BE2C (cell line): ENCODE data around the gene C6.
"Not testable (repeated sequence)": the region's sequence is repeated elsewhere in the genome, so short reads cannot be mapped to it uniquely, and the experiment has no call there.

Source experiments
- DNase-seq: peaks from one replicate; pipeline ENCODE4 v3.0.0-alpha.2; 2020
- H3K27me3 ChIP-seq: fragments of 250-450 bp; sonication (Bioruptor Pico); 2 replicates; pipeline ENCODE4 v1.5.1; 2020; ENCODE audit warnings: mild to moderate bottlenecking
- H3K36me3 ChIP-seq: fragments of 250-450 bp; sonication (Bioruptor Pico); 2 replicates; pipeline ENCODE4 v1.5.1; 2020; ENCODE audit warnings: mild to moderate bottlenecking
- H3K4me1 ChIP-seq: fragments of 250-450 bp; sonication (Bioruptor Pico); 2 replicates; pipeline ENCODE4 v1.5.1; 2020
- H3K4me3 ChIP-seq: 2 replicates; pipeline ENCODE4 v1.5.1; 2011; ENCODE audit warnings: low read depth, low read length
- H3K9me3 ChIP-seq: fragments of 250-450 bp; sonication (Bioruptor Pico); 2 replicates; pipeline ENCODE4 v1.5.1; 2020
- TF ChIP-seq, protein P1 (sequence below): IDR thresholded peaks from 2 replicates; pipeline ENCODE4 v1.5.1; 2012; ENCODE audit warnings: mild to moderate bottlenecking, low read depth, low read length

Gene C6

DNA sequence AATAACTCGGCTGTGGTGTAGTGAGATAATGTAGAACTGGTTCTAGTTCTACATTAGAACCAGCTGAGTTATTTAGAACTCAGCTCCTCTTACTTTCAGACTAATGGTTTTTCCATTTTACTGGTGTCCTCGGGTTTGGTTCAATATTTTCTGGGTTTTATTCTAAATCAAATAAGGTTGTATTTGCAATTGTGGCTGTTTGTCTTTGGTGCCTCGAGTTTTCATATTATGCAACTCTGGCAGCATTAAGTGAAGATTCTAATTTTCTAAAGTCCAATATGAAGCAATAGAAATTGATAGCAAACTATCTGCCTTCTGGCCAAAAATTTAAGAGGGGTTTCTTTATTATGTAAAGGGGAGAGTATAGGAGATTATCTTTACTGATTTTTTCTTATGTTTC, 19.0 kb downstream of the C6 start:
- Histone ChIP-seq H3K27me3 (no peaks in the 10 kb centered on the region), H3K9me3 (no peaks in the 10 kb centered on the region), H3K4me1 (peaks cover 6% of the 10 kb centered on the region; the same call in 1 of the 2 replicates), H3K36me3 (no peaks in the 10 kb centered on the region), H3K4me3 (no peak overlapping the region)
- no peak for DNase-seq
- TF ChIP-seq, protein P1, sequence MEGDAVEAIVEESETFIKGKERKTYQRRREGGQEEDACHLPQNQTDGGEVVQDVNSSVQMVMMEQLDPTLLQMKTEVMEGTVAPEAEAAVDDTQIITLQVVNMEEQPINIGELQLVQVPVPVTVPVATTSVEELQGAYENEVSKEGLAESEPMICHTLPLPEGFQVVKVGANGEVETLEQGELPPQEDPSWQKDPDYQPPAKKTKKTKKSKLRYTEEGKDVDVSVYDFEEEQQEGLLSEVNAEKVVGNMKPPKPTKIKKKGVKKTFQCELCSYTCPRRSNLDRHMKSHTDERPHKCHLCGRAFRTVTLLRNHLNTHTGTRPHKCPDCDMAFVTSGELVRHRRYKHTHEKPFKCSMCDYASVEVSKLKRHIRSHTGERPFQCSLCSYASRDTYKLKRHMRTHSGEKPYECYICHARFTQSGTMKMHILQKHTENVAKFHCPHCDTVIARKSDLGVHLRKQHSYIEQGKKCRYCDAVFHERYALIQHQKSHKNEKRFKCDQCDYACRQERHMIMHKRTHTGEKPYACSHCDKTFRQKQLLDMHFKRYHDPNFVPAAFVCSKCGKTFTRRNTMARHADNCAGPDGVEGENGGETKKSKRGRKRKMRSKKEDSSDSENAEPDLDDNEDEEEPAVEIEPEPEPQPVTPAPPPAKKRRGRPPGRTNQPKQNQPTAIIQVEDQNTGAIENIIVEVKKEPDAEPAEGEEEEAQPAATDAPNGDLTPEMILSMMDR, result no peak

GRCh38 chr5:41193456-41194205, 19.7 kb downstream of the C6 start:
- H3K4me3 ChIP-seq, result no peak overlapping the region
- peaks cover 6% of the 10 kb centered on the region; the same call in 1 of the 2 replicates for H3K4me1 ChIP-seq
- H3K9me3 ChIP-seq, result no peaks in the 10 kb centered on the region
- TF ChIP-seq, protein P1, result no peak
- peak; percentile 74 for DNase-seq
- H3K36me3 ChIP-seq, result no peaks in the 10 kb centered on the region
- no peaks in the 10 kb centered on the region for H3K27me3 ChIP-seq

DNA sequence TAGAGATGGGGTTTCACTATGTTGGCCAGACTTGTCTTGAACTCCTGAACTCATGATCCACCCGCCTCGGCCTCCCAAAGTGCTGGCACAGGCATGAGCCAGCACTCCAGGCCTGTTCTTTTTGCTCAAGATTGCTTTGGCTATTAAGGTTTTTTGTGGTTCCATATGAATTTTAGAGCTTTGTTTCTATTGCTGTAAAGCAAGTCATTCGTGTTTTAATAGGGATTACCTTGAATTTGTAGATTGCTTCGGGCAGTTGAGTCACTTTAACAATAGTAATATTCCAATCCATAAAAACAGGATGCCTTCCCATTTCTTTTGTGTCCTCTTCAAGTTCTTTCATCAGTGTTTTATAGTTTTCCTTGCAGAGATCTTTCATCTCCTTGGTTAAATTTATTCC, 22.1 kb downstream of the C6 start:
- TF ChIP-seq, protein P1, result no peak
- Histone ChIP-seq H3K4me3 (no peak overlapping the region), H3K4me1 (peaks cover 6% of the 10 kb centered on the region; the same call in 1 of the 2 replicates), H3K9me3 (no peaks in the 10 kb centered on the region), H3K36me3 (no peaks in the 10 kb centered on the region), H3K27me3 (no peaks in the 10 kb centered on the region)
- no peak for DNase-seq

DNA sequence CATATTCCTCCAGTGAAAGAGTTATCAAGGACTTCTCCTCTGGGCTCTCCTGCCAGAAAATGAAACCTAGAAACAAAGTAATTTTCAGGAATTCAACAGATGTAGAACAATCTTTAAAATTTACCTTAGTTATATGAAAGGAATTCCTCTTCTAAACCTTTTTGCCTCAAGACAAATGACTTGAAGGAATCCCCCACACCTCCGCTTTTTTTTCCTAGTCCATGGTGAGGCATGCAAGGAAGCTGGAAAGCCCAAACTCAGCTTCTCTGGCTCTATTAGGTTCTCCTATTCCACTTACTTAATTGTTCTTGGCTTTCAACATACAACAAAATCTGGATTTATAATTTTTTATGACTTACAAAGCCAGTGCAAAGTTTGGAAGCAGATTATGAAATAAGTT, 27.2 kb downstream of the C6 start:
- Histone ChIP-seq H3K9me3 (no peaks in the 10 kb centered on the region), H3K36me3 (no peaks in the 10 kb centered on the region), H3K4me1 (no peaks in the 10 kb centered on the region), H3K27me3 (no peaks in the 10 kb centered on the region), H3K4me3 (no peak overlapping the region)
- TF ChIP-seq, protein P1, result no peak
- DNase-seq, result no peak

DNA sequence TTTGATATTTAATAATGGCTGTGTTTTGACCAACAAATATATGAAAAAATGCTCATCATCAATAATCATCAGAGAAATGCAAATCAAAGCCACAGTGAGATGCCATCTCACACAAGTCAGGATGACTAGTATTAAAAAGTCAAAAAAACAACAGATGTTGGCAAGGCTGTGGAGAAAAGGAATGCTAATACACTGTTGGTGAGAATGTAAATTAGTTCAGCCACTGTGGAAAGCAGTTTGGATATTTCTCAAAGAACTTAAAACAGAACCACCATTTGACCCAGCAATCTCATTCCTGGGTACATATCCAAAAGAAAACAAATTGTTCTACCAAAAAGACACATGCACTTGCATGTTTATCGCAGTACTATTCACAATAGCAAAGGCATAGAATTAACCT, 30.0 kb downstream of the C6 start:
- not testable (repeated sequence) for DNase-seq, H3K36me3 ChIP-seq, H3K4me1 ChIP-seq, H3K4me3 ChIP-seq, H3K27me3 ChIP-seq, H3K9me3 ChIP-seq

- no peak overlapping the region for H3K4me3 ChIP-seq
- no peaks in the 10 kb centered on the region for H3K4me1 ChIP-seq
- no peaks in the 10 kb centered on the region for H3K9me3 ChIP-seq
- no peaks in the 10 kb centered on the region for H3K27me3 ChIP-seq
- no peaks in the 10 kb centered on the region for H3K36me3 ChIP-seq
- DNase-seq, result no peak
- TF ChIP-seq, protein P1, result no peak
Measured at GRCh38 chr5:41182666-41183065, 30.7 kb downstream of the C6 start.
